Stimulated activated memory B cell treated with anti-CD40 and anti-IgM and Interleukin-4, amounts not matched to agents 10 μg/mL and 1 μg/mL and 100 μg/mL, for 72 hours (primary cell): ENCODE measurements around the gene ZBTB42.
A peak's percentile ranks its signal among the peaks of the same experiment; 100 is the strongest.

Experiments
- ATAC-seq: fragments of 150-1000 bp; cut with Tn5 transposase; 2 replicates; pipeline ENCODE4 v1.10.0; 2021
- H3K27ac Mint-ChIP-seq: one replicate; pipeline ENCODE4 v1.8.0; 2022; ENCODE audit warnings: mild to moderate bottlenecking, mixed read lengths
- H3K27me3 Mint-ChIP-seq: one replicate; pipeline ENCODE4 v1.8.0; 2022; ENCODE audit warnings: mixed read lengths
- H3K36me3 Mint-ChIP-seq: one replicate; pipeline ENCODE4 v1.8.0; 2022; ENCODE audit warnings: mixed read lengths
- H3K4me1 Mint-ChIP-seq: one replicate; pipeline ENCODE4 v1.8.0; 2022; ENCODE audit warnings: mixed read lengths
- H3K4me3 Mint-ChIP-seq: one replicate; pipeline ENCODE4 v1.8.0; 2022; ENCODE audit warnings: mild to moderate bottlenecking, moderate library complexity, mixed read lengths
- H3K9me3 Mint-ChIP-seq: one replicate; pipeline ENCODE4 v1.8.0; 2022; ENCODE audit warnings: mixed read lengths

ZBTB42 gene

GRCh38 chr14:104785708-104786080 is 15.2 kb upstream of the ZBTB42 start:
- no peak overlapping the region for H3K4me3 Mint-ChIP-seq
- peaks cover 14% of the 10 kb centered on the region for H3K4me1 Mint-ChIP-seq

GRCh38 chr14:104786091-104786586 is 14.8 kb upstream of the ZBTB42 start:
- H3K27ac Mint-ChIP-seq: no peak overlapping the region
- no peak overlapping the region for H3K4me3 Mint-ChIP-seq
- ATAC-seq: no peak

More at GRCh38 chr14:104785708-104786080, 15.2 kb upstream of the ZBTB42 start:
- H3K27me3 Mint-ChIP-seq: no peaks in the 10 kb centered on the region
- H3K9me3 Mint-ChIP-seq: no peaks in the 10 kb centered on the region
- no peak overlapping the region for H3K27ac Mint-ChIP-seq
- ATAC-seq: no peak
- no peaks in the 10 kb centered on the region for H3K36me3 Mint-ChIP-seq

DNA sequence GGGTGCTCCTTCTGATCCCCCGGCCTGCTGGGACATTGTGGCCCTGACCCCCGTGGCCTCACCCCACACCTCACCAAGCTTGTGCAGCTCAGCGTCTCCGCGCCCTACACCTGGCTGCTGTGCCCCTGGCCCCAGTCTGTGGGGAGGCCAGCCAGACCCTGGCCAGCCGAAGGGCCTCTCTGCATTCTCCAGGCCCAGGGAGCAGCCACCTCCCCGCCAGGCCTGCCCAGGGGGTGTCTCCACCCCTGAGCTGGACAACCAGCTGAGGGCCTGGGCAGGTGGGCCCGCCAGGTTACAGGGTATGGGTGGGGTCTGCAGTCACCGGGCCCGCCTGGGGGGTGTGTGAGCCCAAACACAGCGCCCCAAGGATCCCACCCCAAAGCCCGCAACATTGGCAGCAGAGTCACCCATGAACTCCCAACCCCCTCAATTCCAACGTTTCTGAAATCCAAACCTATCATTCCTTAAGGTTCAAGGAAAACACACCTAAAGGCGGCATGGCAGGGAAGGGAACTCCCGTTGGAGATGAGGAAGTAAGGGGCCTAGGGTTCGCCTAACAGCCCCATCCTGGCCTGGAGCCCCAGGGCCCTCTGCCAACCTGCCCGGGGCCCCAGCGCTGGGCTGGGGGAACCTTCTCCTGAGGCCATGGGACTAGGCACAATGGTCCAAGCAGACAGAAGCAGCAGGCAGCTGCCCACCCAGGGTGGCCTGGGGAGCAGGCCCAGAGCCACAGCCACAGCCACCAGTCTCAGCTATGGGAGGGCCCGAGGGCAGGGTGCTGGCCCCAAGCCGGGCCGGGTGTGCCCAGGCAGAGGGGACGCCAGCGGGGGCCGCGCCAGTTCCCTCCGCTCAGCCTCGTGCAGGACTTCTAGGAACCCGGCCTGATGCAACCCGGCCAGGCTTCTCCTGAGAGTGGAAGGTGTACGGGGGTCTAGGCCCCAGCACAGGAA is 13.9 kb upstream of the ZBTB42 start:
- Mint-ChIP-seq H3K4me1 (peaks cover 25% of the 10 kb centered on the region), H3K4me3 (no peak overlapping the region), H3K27ac (no peak overlapping the region), H3K36me3 (peaks cover 7% of the 10 kb centered on the region), H3K9me3 (no peaks in the 10 kb centered on the region), H3K27me3 (no peaks in the 10 kb centered on the region)
- no peak for ATAC-seq

More at GRCh38 chr14:104786091-104786586, 14.8 kb upstream of the ZBTB42 start:
- no peaks in the 10 kb centered on the region for H3K27me3 Mint-ChIP-seq
- no peaks in the 10 kb centered on the region for H3K9me3 Mint-ChIP-seq
- peaks cover under 1% of the 10 kb centered on the region for H3K36me3 Mint-ChIP-seq
- peaks cover 18% of the 10 kb centered on the region for H3K4me1 Mint-ChIP-seq

GRCh38 chr14:104787736-104788135 is 13.2 kb upstream of the ZBTB42 start:
- H3K4me3 Mint-ChIP-seq: no peak overlapping the region
- no peak for ATAC-seq
- no peaks in the 10 kb centered on the region for H3K9me3 Mint-ChIP-seq
- peaks cover 7% of the 10 kb centered on the region for H3K36me3 Mint-ChIP-seq
- no peaks in the 10 kb centered on the region for H3K27me3 Mint-ChIP-seq
- H3K27ac Mint-ChIP-seq: peak overlapping the region; percentile 42
- peaks cover 30% of the 10 kb centered on the region for H3K4me1 Mint-ChIP-seq

GRCh38 chr14:104788161-104788818 is 12.6 kb upstream of the ZBTB42 start:
- Mint-ChIP-seq H3K27me3 (no peaks in the 10 kb centered on the region), H3K9me3 (no peaks in the 10 kb centered on the region), H3K4me3 (no peak overlapping the region), H3K27ac (peak overlapping the region; percentile 42), H3K36me3 (peaks cover 7% of the 10 kb centered on the region), H3K4me1 (peaks cover 36% of the 10 kb centered on the region)
- ATAC-seq: no peak

DNA sequence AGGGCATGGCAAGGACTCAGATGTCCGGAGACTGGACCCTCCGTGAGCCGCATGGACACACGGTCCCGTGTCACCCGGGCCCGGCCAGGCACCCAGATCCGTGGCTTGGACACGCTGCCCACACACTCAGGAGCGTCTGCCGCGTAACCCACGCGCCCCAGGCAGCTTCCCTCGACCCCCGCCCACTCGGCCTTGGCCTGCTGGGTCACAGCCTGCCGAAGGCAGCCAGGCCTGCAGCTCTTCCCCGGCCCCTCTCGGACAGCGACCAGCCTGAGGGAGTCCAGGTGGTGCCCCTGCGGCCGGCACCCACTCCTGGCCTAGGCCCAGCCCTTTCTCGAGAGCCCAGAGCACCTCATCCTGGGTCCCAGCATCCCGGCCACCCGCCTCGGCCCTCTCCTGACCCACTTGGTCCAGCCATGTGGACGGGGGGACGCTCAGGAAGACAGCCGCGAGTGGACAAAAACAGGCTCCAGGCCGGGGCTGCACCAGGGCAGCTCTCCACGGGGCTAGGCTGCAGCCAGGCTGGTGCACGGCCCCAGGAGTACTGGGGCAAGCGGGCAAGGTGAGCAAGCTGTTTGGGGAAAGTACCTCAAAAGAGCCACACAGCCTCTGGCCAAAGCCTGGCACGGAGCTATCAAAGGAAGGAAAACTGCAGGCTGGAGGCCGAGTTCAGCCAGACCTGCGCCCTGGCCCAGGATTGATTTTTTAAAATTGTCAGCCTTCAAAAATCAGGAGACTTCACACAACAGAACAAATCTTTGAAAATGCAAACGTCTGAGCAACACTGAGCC is 11.8 kb upstream of the ZBTB42 start:
- Mint-ChIP-seq H3K36me3 (peaks cover 7% of the 10 kb centered on the region), H3K4me1 (peaks cover 44% of the 10 kb centered on the region), H3K27me3 (no peaks in the 10 kb centered on the region), H3K27ac (no peak overlapping the region), H3K9me3 (no peaks in the 10 kb centered on the region), H3K4me3 (no peak overlapping the region)
- ATAC-seq: no peak

DNA sequence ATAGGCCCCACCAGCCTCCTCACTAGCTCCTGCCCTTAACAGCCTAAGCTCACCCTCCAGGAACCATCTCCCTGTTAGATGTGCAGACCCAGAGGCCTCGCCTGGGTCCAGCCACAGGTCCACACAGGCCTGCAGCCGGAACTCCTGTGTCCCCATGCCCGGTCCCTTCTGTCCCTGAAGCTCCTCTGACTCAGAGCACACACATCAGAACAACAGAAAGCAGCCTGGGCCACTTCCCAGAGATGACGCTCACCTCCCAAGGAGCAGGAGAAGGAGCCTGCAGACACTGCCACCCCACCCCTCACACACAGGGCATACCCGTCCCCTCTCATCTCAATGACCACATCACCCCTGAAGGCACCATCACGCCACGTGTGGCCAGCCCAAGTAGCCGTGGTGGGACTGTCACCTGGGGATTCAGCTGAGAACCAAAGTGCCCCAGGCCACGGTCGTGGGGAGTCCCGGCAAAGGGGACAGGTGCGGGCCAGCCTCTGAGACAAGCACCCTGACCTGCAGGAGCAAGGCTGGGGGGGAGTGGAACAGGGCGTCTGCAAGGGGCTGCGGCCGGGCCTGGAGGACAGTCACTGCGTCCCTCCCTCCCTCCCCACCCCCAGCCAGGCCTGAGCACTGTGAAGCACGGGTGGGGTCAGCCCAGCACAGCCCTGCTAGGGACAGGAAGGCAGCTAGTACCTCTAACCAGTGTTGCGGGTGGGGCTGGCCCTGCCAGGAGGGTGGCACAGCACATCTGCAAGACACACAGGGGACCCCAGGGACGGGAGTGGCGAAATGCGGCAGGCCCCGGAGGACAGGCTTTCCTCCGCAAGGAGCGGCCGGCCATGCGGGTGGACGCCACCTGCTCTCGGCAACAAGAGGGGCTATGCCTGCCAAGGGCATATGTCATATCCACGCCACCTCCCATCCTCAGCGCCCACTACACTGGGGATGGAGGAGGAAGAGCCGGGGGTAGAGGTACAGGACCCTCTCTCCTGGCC is 10.9 kb upstream of the ZBTB42 start:
- no peaks in the 10 kb centered on the region for H3K27me3 Mint-ChIP-seq
- H3K27ac Mint-ChIP-seq: no peak overlapping the region
- no peaks in the 10 kb centered on the region for H3K9me3 Mint-ChIP-seq
- no peak for ATAC-seq
- peaks cover 51% of the 10 kb centered on the region for H3K4me1 Mint-ChIP-seq
- no peak overlapping the region for H3K4me3 Mint-ChIP-seq
- H3K36me3 Mint-ChIP-seq: peaks cover 7% of the 10 kb centered on the region

GRCh38 chr14:104791425-104791824 is 9.5 kb upstream of the ZBTB42 start:
- ATAC-seq: no peak
- Mint-ChIP-seq H3K4me3 (no peak overlapping the region), H3K27ac (no peak overlapping the region), H3K27me3 (no peaks in the 10 kb centered on the region), H3K36me3 (peaks cover 7% of the 10 kb centered on the region), H3K9me3 (no peaks in the 10 kb centered on the region), H3K4me1 (peaks cover 54% of the 10 kb centered on the region)

GRCh38 chr14:104792101-104792884 is 8.6 kb upstream of the ZBTB42 start:
- H3K36me3 Mint-ChIP-seq: peaks cover 7% of the 10 kb centered on the region
- H3K9me3 Mint-ChIP-seq: no peaks in the 10 kb centered on the region
- no peak for ATAC-seq
- peaks cover 59% of the 10 kb centered on the region for H3K4me1 Mint-ChIP-seq
- no peaks in the 10 kb centered on the region for H3K27me3 Mint-ChIP-seq
- no peak overlapping the region for H3K4me3 Mint-ChIP-seq
- no peak overlapping the region for H3K27ac Mint-ChIP-seq

- H3K36me3 Mint-ChIP-seq: peaks cover 7% of the 10 kb centered on the region
Measured at GRCh38 chr14:104792945-104793702, 7.8 kb upstream of the ZBTB42 start.

GRCh38 chr14:104793703-104793959 is 7.3 kb upstream of the ZBTB42 start:
- Mint-ChIP-seq H3K36me3 (peaks cover 7% of the 10 kb centered on the region), H3K4me1 (peaks cover 66% of the 10 kb centered on the region), H3K9me3 (no peaks in the 10 kb centered on the region), H3K4me3 (peak overlapping the region; percentile 18), H3K27me3 (no peaks in the 10 kb centered on the region), H3K27ac (no peak overlapping the region)
- no peak for ATAC-seq

More at GRCh38 chr14:104792945-104793702, 7.8 kb upstream of the ZBTB42 start:
- H3K4me3 Mint-ChIP-seq: peak overlapping the region; percentile 18
- H3K27ac Mint-ChIP-seq: no peak overlapping the region
- H3K27me3 Mint-ChIP-seq: no peaks in the 10 kb centered on the region
- peaks cover 62% of the 10 kb centered on the region for H3K4me1 Mint-ChIP-seq
- no peak for ATAC-seq
- no peaks in the 10 kb centered on the region for H3K9me3 Mint-ChIP-seq

GRCh38 chr14:104794099-104794498 is 6.8 kb upstream of the ZBTB42 start:
- Mint-ChIP-seq H3K9me3 (no peaks in the 10 kb centered on the region), H3K27me3 (no peaks in the 10 kb centered on the region), H3K4me3 (peak overlapping the region; percentile 85), H3K27ac (peak overlapping the region; percentile 78), H3K4me1 (peaks cover 68% of the 10 kb centered on the region), H3K36me3 (peaks cover 7% of the 10 kb centered on the region)
- no peak for ATAC-seq

DNA sequence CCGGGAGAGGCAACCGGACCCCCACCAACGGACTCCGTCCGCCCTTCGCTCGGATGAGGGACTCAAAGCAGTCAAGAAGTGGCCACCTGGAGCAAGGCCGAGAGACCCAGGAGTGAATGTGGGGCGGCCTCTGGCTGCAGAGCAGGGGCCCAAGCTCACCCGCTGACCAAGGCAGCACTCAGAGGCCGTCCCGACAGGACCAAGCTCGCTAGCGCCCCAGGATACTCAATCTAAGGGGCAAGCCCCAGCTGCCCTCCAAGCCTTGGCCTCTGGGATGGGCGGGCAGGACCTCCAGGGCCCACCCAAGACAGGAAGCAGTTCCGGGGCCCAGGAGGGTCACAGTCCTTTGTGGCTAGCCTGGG is 6.3 kb upstream of the ZBTB42 start:
- H3K27ac Mint-ChIP-seq: peak overlapping the region; percentile 78
- no peak for ATAC-seq

More for the DNA sequence above, 6.3 kb upstream of the ZBTB42 start:
- no peaks in the 10 kb centered on the region for H3K27me3 Mint-ChIP-seq
- peak overlapping the region; percentile 85 for H3K4me3 Mint-ChIP-seq
- no peaks in the 10 kb centered on the region for H3K9me3 Mint-ChIP-seq
- H3K4me1 Mint-ChIP-seq: peaks cover 72% of the 10 kb centered on the region
- H3K36me3 Mint-ChIP-seq: peaks cover 7% of the 10 kb centered on the region
